ENCODE measurements around the gene BCKDHA. TPM values are rescaled to one million over a fixed set of nuclear protein-coding genes. Genes with fewer than 3 reads are reported as not detected.
A peak's percentile ranks its signal among the peaks of the same experiment; 100 is the strongest.

The BCKDHA gene
- total and polyA plus RNA-seq, 9 of the 15 experiments (the other 6 are each of a cell fraction or from before 2014, with no cell fraction given) = 4.5 to 52.5 (median 14.1) TPM

DNA sequence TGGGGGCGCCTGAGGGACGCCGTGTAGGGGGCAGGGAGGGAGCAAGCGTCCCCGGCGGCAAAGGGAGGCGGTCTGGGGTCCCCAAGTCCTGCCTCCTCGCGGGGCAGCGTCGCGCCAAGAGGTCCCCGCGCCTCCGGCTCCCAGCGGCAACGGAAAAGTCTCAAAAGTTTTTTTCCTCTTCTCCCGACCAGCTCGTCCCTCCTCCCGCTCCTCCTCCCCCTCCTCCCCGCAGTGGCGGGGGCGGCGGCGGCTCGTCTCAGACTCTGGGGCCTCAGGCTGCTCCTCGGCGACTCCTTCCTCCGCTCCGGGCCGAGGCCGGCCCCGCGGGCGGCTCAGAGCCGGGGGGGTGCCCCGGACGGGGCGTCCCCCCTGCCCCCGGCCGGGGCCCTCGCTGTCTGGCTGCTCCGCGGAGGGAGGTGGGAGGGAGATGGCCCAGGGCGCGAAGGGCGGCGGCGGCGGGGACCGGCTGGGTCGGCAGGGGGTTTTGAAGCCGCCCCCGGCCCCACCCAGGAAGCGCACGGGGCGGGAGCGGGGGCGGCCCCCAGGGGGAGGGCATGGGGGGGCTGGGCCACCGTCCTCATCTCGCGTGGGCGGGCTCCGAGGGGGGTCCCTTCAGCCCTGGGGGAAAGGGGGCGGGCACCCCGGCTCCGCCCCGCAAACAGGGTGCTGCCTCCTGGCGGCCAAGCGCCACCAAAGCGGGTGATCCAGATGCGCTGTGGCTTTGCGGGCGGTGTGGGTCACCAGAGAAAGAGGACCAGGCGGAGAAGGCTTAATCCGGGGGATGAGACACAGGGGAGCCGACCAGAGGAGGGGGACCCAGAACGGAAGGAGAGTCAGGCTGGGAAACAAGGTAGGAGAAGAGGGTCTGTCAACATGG is 43.9 kb upstream of the BCKDHA start, which contains the start of gene TGFB1 (continued):
- TF ChIP-seq, protein P1, sequence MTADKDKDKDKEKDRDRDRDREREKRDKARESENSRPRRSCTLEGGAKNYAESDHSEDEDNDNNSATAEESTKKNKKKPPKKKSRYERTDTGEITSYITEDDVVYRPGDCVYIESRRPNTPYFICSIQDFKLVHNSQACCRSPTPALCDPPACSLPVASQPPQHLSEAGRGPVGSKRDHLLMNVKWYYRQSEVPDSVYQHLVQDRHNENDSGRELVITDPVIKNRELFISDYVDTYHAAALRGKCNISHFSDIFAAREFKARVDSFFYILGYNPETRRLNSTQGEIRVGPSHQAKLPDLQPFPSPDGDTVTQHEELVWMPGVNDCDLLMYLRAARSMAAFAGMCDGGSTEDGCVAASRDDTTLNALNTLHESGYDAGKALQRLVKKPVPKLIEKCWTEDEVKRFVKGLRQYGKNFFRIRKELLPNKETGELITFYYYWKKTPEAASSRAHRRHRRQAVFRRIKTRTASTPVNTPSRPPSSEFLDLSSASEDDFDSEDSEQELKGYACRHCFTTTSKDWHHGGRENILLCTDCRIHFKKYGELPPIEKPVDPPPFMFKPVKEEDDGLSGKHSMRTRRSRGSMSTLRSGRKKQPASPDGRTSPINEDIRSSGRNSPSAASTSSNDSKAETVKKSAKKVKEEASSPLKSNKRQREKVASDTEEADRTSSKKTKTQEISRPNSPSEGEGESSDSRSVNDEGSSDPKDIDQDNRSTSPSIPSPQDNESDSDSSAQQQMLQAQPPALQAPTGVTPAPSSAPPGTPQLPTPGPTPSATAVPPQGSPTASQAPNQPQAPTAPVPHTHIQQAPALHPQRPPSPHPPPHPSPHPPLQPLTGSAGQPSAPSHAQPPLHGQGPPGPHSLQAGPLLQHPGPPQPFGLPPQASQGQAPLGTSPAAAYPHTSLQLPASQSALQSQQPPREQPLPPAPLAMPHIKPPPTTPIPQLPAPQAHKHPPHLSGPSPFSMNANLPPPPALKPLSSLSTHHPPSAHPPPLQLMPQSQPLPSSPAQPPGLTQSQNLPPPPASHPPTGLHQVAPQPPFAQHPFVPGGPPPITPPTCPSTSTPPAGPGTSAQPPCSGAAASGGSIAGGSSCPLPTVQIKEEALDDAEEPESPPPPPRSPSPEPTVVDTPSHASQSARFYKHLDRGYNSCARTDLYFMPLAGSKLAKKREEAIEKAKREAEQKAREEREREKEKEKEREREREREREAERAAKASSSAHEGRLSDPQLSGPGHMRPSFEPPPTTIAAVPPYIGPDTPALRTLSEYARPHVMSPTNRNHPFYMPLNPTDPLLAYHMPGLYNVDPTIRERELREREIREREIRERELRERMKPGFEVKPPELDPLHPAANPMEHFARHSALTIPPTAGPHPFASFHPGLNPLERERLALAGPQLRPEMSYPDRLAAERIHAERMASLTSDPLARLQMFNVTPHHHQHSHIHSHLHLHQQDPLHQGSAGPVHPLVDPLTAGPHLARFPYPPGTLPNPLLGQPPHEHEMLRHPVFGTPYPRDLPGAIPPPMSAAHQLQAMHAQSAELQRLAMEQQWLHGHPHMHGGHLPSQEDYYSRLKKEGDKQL (CRISPR knock-in tag; IDR thresholded peaks at IDR 0.05; ENCODE audit: borderline replicate concordance) = no peak
- TF ChIP-seq, protein P2, sequence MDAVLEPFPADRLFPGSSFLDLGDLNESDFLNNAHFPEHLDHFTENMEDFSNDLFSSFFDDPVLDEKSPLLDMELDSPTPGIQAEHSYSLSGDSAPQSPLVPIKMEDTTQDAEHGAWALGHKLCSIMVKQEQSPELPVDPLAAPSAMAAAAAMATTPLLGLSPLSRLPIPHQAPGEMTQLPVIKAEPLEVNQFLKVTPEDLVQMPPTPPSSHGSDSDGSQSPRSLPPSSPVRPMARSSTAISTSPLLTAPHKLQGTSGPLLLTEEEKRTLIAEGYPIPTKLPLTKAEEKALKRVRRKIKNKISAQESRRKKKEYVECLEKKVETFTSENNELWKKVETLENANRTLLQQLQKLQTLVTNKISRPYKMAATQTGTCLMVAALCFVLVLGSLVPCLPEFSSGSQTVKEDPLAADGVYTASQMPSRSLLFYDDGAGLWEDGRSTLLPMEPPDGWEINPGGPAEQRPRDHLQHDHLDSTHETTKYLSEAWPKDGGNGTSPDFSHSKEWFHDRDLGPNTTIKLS (IDR thresholded peaks at IDR 0.05; ENCODE audit: borderline replicate concordance, low read depth) = no peak
- TF ChIP-seq, protein P3, sequence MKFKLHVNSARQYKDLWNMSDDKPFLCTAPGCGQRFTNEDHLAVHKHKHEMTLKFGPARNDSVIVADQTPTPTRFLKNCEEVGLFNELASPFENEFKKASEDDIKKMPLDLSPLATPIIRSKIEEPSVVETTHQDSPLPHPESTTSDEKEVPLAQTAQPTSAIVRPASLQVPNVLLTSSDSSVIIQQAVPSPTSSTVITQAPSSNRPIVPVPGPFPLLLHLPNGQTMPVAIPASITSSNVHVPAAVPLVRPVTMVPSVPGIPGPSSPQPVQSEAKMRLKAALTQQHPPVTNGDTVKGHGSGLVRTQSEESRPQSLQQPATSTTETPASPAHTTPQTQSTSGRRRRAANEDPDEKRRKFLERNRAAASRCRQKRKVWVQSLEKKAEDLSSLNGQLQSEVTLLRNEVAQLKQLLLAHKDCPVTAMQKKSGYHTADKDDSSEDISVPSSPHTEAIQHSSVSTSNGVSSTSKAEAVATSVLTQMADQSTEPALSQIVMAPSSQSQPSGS (CRISPR knock-in tag; IDR thresholded peaks at IDR 0.05) = no peak
- TF ChIP-seq ZNF699 (CRISPR knock-in tag; IDR thresholded peaks at IDR 0.05; ENCODE audit: insufficient replicate concordance) = no peak
- TF ChIP-seq SIN3A (IDR thresholded peaks at IDR 0.05; ENCODE audit: borderline replicate concordance in 2 of 2, control insufficient read depth in 1 of 2, low read depth in 2 of 2, low read length in 2 of 2) = peak in 1 of 2 experiments; percentile 80; a peak in 2 of 4 replicates
- TF ChIP-seq POLR2G (IDR thresholded peaks at IDR 0.05; ENCODE audit: low read depth, low read length) = peak; percentile 92
- no peak for TF ChIP-seq CBFA2T2 (conservative IDR thresholded peaks at IDR 0.05)
- TF ChIP-seq, protein P4, sequence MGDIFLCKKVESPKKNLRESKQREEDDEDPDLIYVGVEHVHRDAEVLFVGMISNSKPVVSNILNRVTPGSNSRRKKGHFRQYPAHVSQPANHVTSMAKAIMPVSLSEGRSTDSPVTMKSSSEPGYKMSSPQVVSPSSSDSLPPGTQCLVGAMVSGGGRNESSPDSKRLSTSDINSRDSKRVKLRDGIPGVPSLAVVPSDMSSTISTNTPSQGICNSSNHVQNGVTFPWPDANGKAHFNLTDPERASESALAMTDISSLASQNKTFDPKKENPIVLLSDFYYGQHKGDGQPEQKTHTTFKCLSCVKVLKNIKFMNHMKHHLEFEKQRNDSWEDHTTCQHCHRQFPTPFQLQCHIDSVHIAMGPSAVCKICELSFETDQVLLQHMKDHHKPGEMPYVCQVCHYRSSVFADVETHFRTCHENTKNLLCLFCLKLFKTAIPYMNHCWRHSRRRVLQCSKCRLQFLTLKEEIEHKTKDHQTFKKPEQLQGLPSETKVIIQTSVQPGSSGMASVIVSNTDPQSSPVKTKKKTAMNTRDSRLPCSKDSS (IDR thresholded peaks at IDR 0.05; ENCODE audit: low read depth, partially characterized antibody) = no peak
- TF ChIP-seq MEIS2 (IDR thresholded peaks at IDR 0.05; ENCODE audit: partially characterized antibody) = no peak
- TF ChIP-seq XRCC3 (IDR thresholded peaks at IDR 0.05) = no peak
- TF ChIP-seq TAF7 (tag; IDR thresholded peaks at IDR 0.05) = no peak

Measured in K562 (cell line).